Esophagus squamous epithelium (tissue), 4 donors: ENCODE results near the gene RAB15.

Experiments
- POLR2A ChIP-seq, 4 donors: fragments of 450-650 bp; IDR thresholded peaks; one replicate each; pipeline ENCODE4 v1.6.1; 2017; ENCODE audit warnings: antibody characterized with exemption in 4 of 4, mild to moderate bottlenecking in 4 of 4, moderate library complexity in 3 of 4
- TF ChIP-seq, protein P1 (sequence below), 6 experiments: fragments of 450-650 bp in 4 of 6; fragments of 200-600 bp in 2 of 6; sonication (generic) in 2 of 6; IDR thresholded peaks; one replicate each; pipeline ENCODE4 v1.5.1; 2016 to 2019; ENCODE audit warnings: antibody characterized with exemption in 6 of 6, mild to moderate bottlenecking in 4 of 6, moderate library complexity in 4 of 6

- TF ChIP-seq, protein P1, sequence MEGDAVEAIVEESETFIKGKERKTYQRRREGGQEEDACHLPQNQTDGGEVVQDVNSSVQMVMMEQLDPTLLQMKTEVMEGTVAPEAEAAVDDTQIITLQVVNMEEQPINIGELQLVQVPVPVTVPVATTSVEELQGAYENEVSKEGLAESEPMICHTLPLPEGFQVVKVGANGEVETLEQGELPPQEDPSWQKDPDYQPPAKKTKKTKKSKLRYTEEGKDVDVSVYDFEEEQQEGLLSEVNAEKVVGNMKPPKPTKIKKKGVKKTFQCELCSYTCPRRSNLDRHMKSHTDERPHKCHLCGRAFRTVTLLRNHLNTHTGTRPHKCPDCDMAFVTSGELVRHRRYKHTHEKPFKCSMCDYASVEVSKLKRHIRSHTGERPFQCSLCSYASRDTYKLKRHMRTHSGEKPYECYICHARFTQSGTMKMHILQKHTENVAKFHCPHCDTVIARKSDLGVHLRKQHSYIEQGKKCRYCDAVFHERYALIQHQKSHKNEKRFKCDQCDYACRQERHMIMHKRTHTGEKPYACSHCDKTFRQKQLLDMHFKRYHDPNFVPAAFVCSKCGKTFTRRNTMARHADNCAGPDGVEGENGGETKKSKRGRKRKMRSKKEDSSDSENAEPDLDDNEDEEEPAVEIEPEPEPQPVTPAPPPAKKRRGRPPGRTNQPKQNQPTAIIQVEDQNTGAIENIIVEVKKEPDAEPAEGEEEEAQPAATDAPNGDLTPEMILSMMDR (IDR thresholded peaks at IDR 0.05) = no peak
- no peak for TF ChIP-seq POLR2A (IDR thresholded peaks at IDR 0.05)
Measured at GRCh38 chr14:64997108-64997794, 25.1 kb upstream of the RAB15 start.
